ENCODE results near the gene QSOX2.

DNA sequence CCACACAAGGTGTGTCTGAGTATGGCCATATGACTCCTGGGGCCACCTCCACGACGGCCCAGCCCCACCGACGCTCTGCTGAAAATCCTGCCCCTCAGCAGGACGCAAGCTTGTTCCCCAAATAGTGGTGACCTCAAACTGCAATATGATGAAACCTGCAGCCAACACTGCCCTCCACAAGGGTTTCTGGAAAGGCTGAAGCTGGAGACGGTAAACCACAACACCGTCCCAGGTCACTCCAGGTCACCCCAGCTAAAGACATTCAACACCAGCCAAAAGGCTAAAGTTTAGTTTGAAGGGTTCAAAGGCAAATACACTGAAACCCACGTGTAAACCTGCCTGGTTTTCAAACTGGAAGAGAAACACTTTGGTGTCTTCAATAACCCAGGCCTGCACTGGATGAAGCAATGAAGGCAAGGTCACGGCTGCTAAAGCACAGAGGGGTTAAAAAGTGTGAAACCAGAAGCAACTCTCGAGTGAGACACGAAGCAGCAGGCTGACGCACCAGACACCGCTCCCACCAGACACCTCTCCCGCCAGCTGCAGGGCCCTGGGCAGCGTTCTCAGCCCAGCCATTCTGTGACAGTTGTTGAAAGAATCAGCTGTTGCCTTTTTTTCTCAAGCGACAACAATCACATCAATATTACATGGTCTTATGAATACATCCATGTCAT, 38.9 kb downstream of the QSOX2 start:
- TF ChIP-seq GATA3 (IDR thresholded peaks at IDR 0.05; ENCODE audit: low read depth, low read length): no peak
- no peak for TF ChIP-seq GATA2 (IDR thresholded peaks at IDR 0.05; ENCODE audit: low read depth, low read length)
